Stimulated activated memory B cell treated with anti-CD40 and anti-IgM and Interleukin-4, amounts not matched to agents 10 μg/mL and 1 μg/mL and 100 μg/mL, for 72 hours (primary cell): ENCODE results near the gene MEGF6.

Experiments
- ATAC-seq: fragments of 150-1000 bp; cut with Tn5 transposase; 2 replicates; pipeline ENCODE4 v1.10.0; 2021
- H3K27ac Mint-ChIP-seq: one replicate; pipeline ENCODE4 v1.8.0; 2022; ENCODE audit warnings: mild to moderate bottlenecking, mixed read lengths
- H3K27me3 Mint-ChIP-seq: one replicate; pipeline ENCODE4 v1.8.0; 2022; ENCODE audit warnings: mixed read lengths
- H3K36me3 Mint-ChIP-seq: one replicate; pipeline ENCODE4 v1.8.0; 2022; ENCODE audit warnings: mixed read lengths
- H3K4me1 Mint-ChIP-seq: one replicate; pipeline ENCODE4 v1.8.0; 2022; ENCODE audit warnings: mixed read lengths
- H3K4me3 Mint-ChIP-seq: one replicate; pipeline ENCODE4 v1.8.0; 2022; ENCODE audit warnings: mild to moderate bottlenecking, moderate library complexity, mixed read lengths
- H3K9me3 Mint-ChIP-seq: one replicate; pipeline ENCODE4 v1.8.0; 2022; ENCODE audit warnings: mixed read lengths

Gene MEGF6

GRCh38 chr1:3509721-3510120 lies 101.6 kb downstream of the MEGF6 start:
- no peak overlapping the region for H3K4me3 Mint-ChIP-seq
- H3K27me3 Mint-ChIP-seq, result no peaks in the 10 kb centered on the region
- H3K9me3 Mint-ChIP-seq, result peaks cover 3% of the 10 kb centered on the region
- no peak overlapping the region for H3K27ac Mint-ChIP-seq
- ATAC-seq, result no peak
- peaks cover 11% of the 10 kb centered on the region for H3K4me1 Mint-ChIP-seq
- H3K36me3 Mint-ChIP-seq, result no peaks in the 10 kb centered on the region

- ATAC-seq, result no peak
- H3K27me3 Mint-ChIP-seq, result no peaks in the 10 kb centered on the region
- peaks cover 3% of the 10 kb centered on the region for H3K9me3 Mint-ChIP-seq
Measured at GRCh38 chr1:3508757-3509415, 102.4 kb downstream of the MEGF6 start.

GRCh38 chr1:3507636-3508275 lies 103.6 kb downstream of the MEGF6 start:
- no peak overlapping the region for H3K4me3 Mint-ChIP-seq
- no peaks in the 10 kb centered on the region for H3K27me3 Mint-ChIP-seq
- H3K4me1 Mint-ChIP-seq, result peaks cover 11% of the 10 kb centered on the region
- H3K9me3 Mint-ChIP-seq, result peaks cover 3% of the 10 kb centered on the region
- H3K36me3 Mint-ChIP-seq, result no peaks in the 10 kb centered on the region
- no peak for ATAC-seq
- no peak overlapping the region for H3K27ac Mint-ChIP-seq

More at GRCh38 chr1:3508757-3509415, 102.4 kb downstream of the MEGF6 start:
- Mint-ChIP-seq H3K4me3 (no peak overlapping the region), H3K27ac (no peak overlapping the region), H3K36me3 (no peaks in the 10 kb centered on the region), H3K4me1 (peaks cover 11% of the 10 kb centered on the region)

- H3K4me1 Mint-ChIP-seq, result peaks cover 11% of the 10 kb centered on the region
- H3K27ac Mint-ChIP-seq, result no peak overlapping the region
- no peak for ATAC-seq
- H3K36me3 Mint-ChIP-seq, result no peaks in the 10 kb centered on the region
- no peaks in the 10 kb centered on the region for H3K9me3 Mint-ChIP-seq
- no peak overlapping the region for H3K4me3 Mint-ChIP-seq
- H3K27me3 Mint-ChIP-seq, result no peaks in the 10 kb centered on the region
Measured at GRCh38 chr1:3506943-3507342, 104.4 kb downstream of the MEGF6 start.

- H3K4me3 Mint-ChIP-seq, result no peak overlapping the region
- no peak overlapping the region for H3K27ac Mint-ChIP-seq
- H3K9me3 Mint-ChIP-seq, result no peaks in the 10 kb centered on the region
- ATAC-seq, result no peak
- no peaks in the 10 kb centered on the region for H3K27me3 Mint-ChIP-seq
- H3K36me3 Mint-ChIP-seq, result no peaks in the 10 kb centered on the region
- H3K4me1 Mint-ChIP-seq, result peaks cover 9% of the 10 kb centered on the region
Measured at GRCh38 chr1:3506041-3506440, 105.3 kb downstream of the MEGF6 start.

- Mint-ChIP-seq H3K27ac (no peak overlapping the region), H3K4me1 (peaks cover under 1% of the 10 kb centered on the region), H3K9me3 (no peaks in the 10 kb centered on the region), H3K4me3 (no peak overlapping the region), H3K27me3 (no peaks in the 10 kb centered on the region), H3K36me3 (no peaks in the 10 kb centered on the region)
- ATAC-seq, result no peak
Measured at GRCh38 chr1:3505161-3505560, 106.1 kb downstream of the MEGF6 start.

- H3K27ac Mint-ChIP-seq, result no peak overlapping the region
- H3K9me3 Mint-ChIP-seq, result no peaks in the 10 kb centered on the region
- no peak overlapping the region for H3K4me3 Mint-ChIP-seq
- H3K36me3 Mint-ChIP-seq, result no peaks in the 10 kb centered on the region
- H3K4me1 Mint-ChIP-seq, result no peaks in the 10 kb centered on the region
- no peak for ATAC-seq
- H3K27me3 Mint-ChIP-seq, result no peaks in the 10 kb centered on the region
Measured at GRCh38 chr1:3504822-3505153, 106.5 kb downstream of the MEGF6 start.

GRCh38 chr1:3504151-3504821 lies 107.0 kb downstream of the MEGF6 start:
- Mint-ChIP-seq H3K27me3 (no peaks in the 10 kb centered on the region), H3K36me3 (no peaks in the 10 kb centered on the region), H3K4me1 (no peaks in the 10 kb centered on the region), H3K4me3 (no peak overlapping the region), H3K9me3 (no peaks in the 10 kb centered on the region), H3K27ac (no peak overlapping the region)
- no peak for ATAC-seq

GRCh38 chr1:3503525-3503886 lies 107.8 kb downstream of the MEGF6 start:
- Mint-ChIP-seq H3K4me1 (no peaks in the 10 kb centered on the region), H3K27me3 (no peaks in the 10 kb centered on the region), H3K27ac (no peak overlapping the region), H3K4me3 (no peak overlapping the region), H3K9me3 (no peaks in the 10 kb centered on the region), H3K36me3 (no peaks in the 10 kb centered on the region)
- ATAC-seq, result no peak

GRCh38 chr1:3502641-3503524 lies 108.4 kb downstream of the MEGF6 start:
- no peaks in the 10 kb centered on the region for H3K9me3 Mint-ChIP-seq
- no peaks in the 10 kb centered on the region for H3K4me1 Mint-ChIP-seq
- H3K36me3 Mint-ChIP-seq, result no peaks in the 10 kb centered on the region
- H3K27me3 Mint-ChIP-seq, result no peaks in the 10 kb centered on the region
- H3K4me3 Mint-ChIP-seq, result no peak overlapping the region
- ATAC-seq, result no peak
- no peak overlapping the region for H3K27ac Mint-ChIP-seq

- H3K9me3 Mint-ChIP-seq, result no peaks in the 10 kb centered on the region
- no peaks in the 10 kb centered on the region for H3K36me3 Mint-ChIP-seq
- H3K27me3 Mint-ChIP-seq, result no peaks in the 10 kb centered on the region
- peak; percentile 96 for ATAC-seq
- H3K4me3 Mint-ChIP-seq, result no peak overlapping the region
- no peak overlapping the region for H3K27ac Mint-ChIP-seq
- no peaks in the 10 kb centered on the region for H3K4me1 Mint-ChIP-seq
Measured at GRCh38 chr1:3501856-3502640, 109.3 kb downstream of the MEGF6 start.

GRCh38 chr1:3501437-3501836 lies 109.9 kb downstream of the MEGF6 start:
- Mint-ChIP-seq H3K36me3 (no peaks in the 10 kb centered on the region), H3K27ac (no peak overlapping the region), H3K27me3 (no peaks in the 10 kb centered on the region), H3K4me1 (no peaks in the 10 kb centered on the region), H3K4me3 (no peak overlapping the region), H3K9me3 (no peaks in the 10 kb centered on the region)
- ATAC-seq, result no peak

GRCh38 chr1:3500265-3500835 lies 111.0 kb downstream of the MEGF6 start:
- no peak overlapping the region for H3K27ac Mint-ChIP-seq
- H3K9me3 Mint-ChIP-seq, result no peaks in the 10 kb centered on the region
- no peak for ATAC-seq
- H3K4me1 Mint-ChIP-seq, result no peaks in the 10 kb centered on the region
- H3K36me3 Mint-ChIP-seq, result no peaks in the 10 kb centered on the region
- no peak overlapping the region for H3K4me3 Mint-ChIP-seq
- no peaks in the 10 kb centered on the region for H3K27me3 Mint-ChIP-seq

- H3K27ac Mint-ChIP-seq, result no peak overlapping the region
- no peak for ATAC-seq
- no peak overlapping the region for H3K4me3 Mint-ChIP-seq
- no peaks in the 10 kb centered on the region for H3K9me3 Mint-ChIP-seq
- no peaks in the 10 kb centered on the region for H3K27me3 Mint-ChIP-seq
- H3K4me1 Mint-ChIP-seq, result no peaks in the 10 kb centered on the region
- no peaks in the 10 kb centered on the region for H3K36me3 Mint-ChIP-seq
Measured at GRCh38 chr1:3499611-3500010, 111.7 kb downstream of the MEGF6 start.
